ENCODE data around the gene SORCS3.

- TF ChIP-seq, protein P1, sequence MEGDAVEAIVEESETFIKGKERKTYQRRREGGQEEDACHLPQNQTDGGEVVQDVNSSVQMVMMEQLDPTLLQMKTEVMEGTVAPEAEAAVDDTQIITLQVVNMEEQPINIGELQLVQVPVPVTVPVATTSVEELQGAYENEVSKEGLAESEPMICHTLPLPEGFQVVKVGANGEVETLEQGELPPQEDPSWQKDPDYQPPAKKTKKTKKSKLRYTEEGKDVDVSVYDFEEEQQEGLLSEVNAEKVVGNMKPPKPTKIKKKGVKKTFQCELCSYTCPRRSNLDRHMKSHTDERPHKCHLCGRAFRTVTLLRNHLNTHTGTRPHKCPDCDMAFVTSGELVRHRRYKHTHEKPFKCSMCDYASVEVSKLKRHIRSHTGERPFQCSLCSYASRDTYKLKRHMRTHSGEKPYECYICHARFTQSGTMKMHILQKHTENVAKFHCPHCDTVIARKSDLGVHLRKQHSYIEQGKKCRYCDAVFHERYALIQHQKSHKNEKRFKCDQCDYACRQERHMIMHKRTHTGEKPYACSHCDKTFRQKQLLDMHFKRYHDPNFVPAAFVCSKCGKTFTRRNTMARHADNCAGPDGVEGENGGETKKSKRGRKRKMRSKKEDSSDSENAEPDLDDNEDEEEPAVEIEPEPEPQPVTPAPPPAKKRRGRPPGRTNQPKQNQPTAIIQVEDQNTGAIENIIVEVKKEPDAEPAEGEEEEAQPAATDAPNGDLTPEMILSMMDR (IDR thresholded peaks at IDR 0.05; ENCODE audit: insufficient read depth, low read length, poor library complexity, severe bottlenecking) = no peak
- no peak for TF ChIP-seq EZH2phosphoT487 (conservative IDR thresholded peaks at IDR 0.05; ENCODE audit: low read length)
These were observed 232.1 kb downstream of the SORCS3 start for GRCh38 chr10:104873161-104873560.
